Stimulated activated CD4-positive, alpha-beta T cell treated with anti-CD3 and anti-CD28 coated beads, Interleukin-12 subunit alpha, Interleukin-12 subunit beta, amount 100 ng/mL, for 24 hours (primary cell): Measurements from ENCODE around the gene ADRB2.

Experiments
- DNase-seq, 2 experiments: peaks; one replicate each; pipeline ENCODE4 v3.0.0-alpha.2; 2020; ENCODE audit warnings: low read depth in 2 of 2

The ADRB2 gene

GRCh38 chr5:148805326-148806290 is 20.8 kb upstream of the ADRB2 start:
- DNase-seq, result peak in 1 of 2 experiments; percentile 22

GRCh38 chr5:148806520-148806931 is 19.9 kb upstream of the ADRB2 start:
- DNase-seq, result no peak

GRCh38 chr5:148807851-148808250 is 18.6 kb upstream of the ADRB2 start:
- no peak for DNase-seq

GRCh38 chr5:148808864-148809642 is 17.4 kb upstream of the ADRB2 start:
- DNase-seq, result no peak

- DNase-seq, result no peak
These were observed 16.5 kb upstream of the ADRB2 start for GRCh38 chr5:148809781-148810524.

GRCh38 chr5:148810823-148811222 is 15.6 kb upstream of the ADRB2 start:
- DNase-seq, result no peak

- no peak for DNase-seq
These were observed 14.7 kb upstream of the ADRB2 start for GRCh38 chr5:148811756-148812155.

GRCh38 chr5:148815086-148815485 is 11.3 kb upstream of the ADRB2 start:
- no peak for DNase-seq

- DNase-seq, result no peak
These were observed 10.8 kb upstream of the ADRB2 start for GRCh38 chr5:148815578-148815977.

GRCh38 chr5:148816357-148816756 is 10.1 kb upstream of the ADRB2 start:
- DNase-seq, result no peak

- no peak for DNase-seq
These were observed 9.6 kb upstream of the ADRB2 start for GRCh38 chr5:148816782-148817181.

- no peak for DNase-seq
These were observed 8.8 kb upstream of the ADRB2 start for GRCh38 chr5:148817606-148818005.

GRCh38 chr5:148820461-148821395 is 5.7 kb upstream of the ADRB2 start:
- no peak for DNase-seq

- DNase-seq, result no peak
These were observed 2.5 kb upstream of the ADRB2 start for GRCh38 chr5:148823871-148824270.

GRCh38 chr5:148825716-148826052 is 727 bp upstream of the ADRB2 start:
- DNase-seq, result no peak

GRCh38 chr5:148826739-148827070 is 294 bp downstream of the ADRB2 start:
- no peak for DNase-seq

- DNase-seq, result no peak
These were observed 1.3 kb downstream of the ADRB2 start for GRCh38 chr5:148827723-148828122.

GRCh38 chr5:148828511-148829247 is 2.3 kb downstream of the ADRB2 start:
- no peak for DNase-seq

- no peak for DNase-seq
These were observed 2.8 kb downstream of the ADRB2 start for GRCh38 chr5:148829248-148829594.

GRCh38 chr5:148829734-148830133 is 3.3 kb downstream of the ADRB2 start:
- no peak for DNase-seq

- DNase-seq, result no peak
These were observed 3.8 kb downstream of the ADRB2 start for GRCh38 chr5:148830211-148830610.
